GM18861 (cell line): Measurements from ENCODE around the gene LTBP1.

Source experiments
- ATAC-seq: cut with Tn5 transposase; IDR thresholded peaks from one replicate; pipeline ENCODE4 v1.9.1; 2021; ENCODE audit not compliant: unreplicated experiment

The LTBP1 gene

GRCh38 chr2:33395655-33396249 is 449.0 kb downstream of the LTBP1 start:
- no peak for ATAC-seq

GRCh38 chr2:33404321-33404720 is 457.6 kb downstream of the LTBP1 start:
- no peak for ATAC-seq

GRCh38 chr2:33406622-33407021 is 459.9 kb downstream of the LTBP1 start:
- no peak for ATAC-seq

- no peak for ATAC-seq
Measured at GRCh38 chr2:33408109-33408508, 461.4 kb downstream of the LTBP1 start.

GRCh38 chr2:33409417-33409955 is 462.7 kb downstream of the LTBP1 start:
- no peak for ATAC-seq

GRCh38 chr2:33411765-33412164 is 465.0 kb downstream of the LTBP1 start:
- ATAC-seq = no peak

- ATAC-seq = no peak
Measured at GRCh38 chr2:33412920-33413319, 466.2 kb downstream of the LTBP1 start.

GRCh38 chr2:33419581-33420200 is 472.9 kb downstream of the LTBP1 start:
- ATAC-seq = no peak

- ATAC-seq = no peak
Measured at GRCh38 chr2:33420726-33421125, 474.0 kb downstream of the LTBP1 start.

GRCh38 chr2:33421820-33422219 is 475.1 kb downstream of the LTBP1 start:
- no peak for ATAC-seq

- no peak for ATAC-seq
Measured at GRCh38 chr2:33425161-33425560, 478.4 kb downstream of the LTBP1 start.

GRCh38 chr2:33425586-33426031 is 478.9 kb downstream of the LTBP1 start:
- no peak for ATAC-seq

- no peak for ATAC-seq
Measured at GRCh38 chr2:33426666-33427231, 480.0 kb downstream of the LTBP1 start.

- no peak for ATAC-seq
Measured at GRCh38 chr2:33430077-33430476, 483.3 kb downstream of the LTBP1 start.

GRCh38 chr2:33430856-33431255 is 484.1 kb downstream of the LTBP1 start:
- ATAC-seq = no peak

GRCh38 chr2:33432871-33433270 is 486.1 kb downstream of the LTBP1 start:
- ATAC-seq = no peak

- no peak for ATAC-seq
Measured at GRCh38 chr2:33433279-33434235, 486.8 kb downstream of the LTBP1 start.

- no peak for ATAC-seq
Measured at GRCh38 chr2:33435518-33435917, 488.8 kb downstream of the LTBP1 start.

- no peak for ATAC-seq
Measured at GRCh38 chr2:33436083-33436482, 489.3 kb downstream of the LTBP1 start.

- no peak for ATAC-seq
Measured at GRCh38 chr2:33437297-33437696, 490.5 kb downstream of the LTBP1 start.

GRCh38 chr2:33437815-33438214 is 491.1 kb downstream of the LTBP1 start:
- ATAC-seq = no peak
